CD1c-positive myeloid dendritic cell (primary cell): ENCODE measurements around the gene TTLL13.

Source experiments
- DNase-seq: peaks from one replicate; pipeline ENCODE4 v3.0.0-alpha.2; 2016; ENCODE audit errors: extremely low spot score

TTLL13 gene

GRCh38 chr15:90214553-90215196, 34.7 kb upstream of the TTLL13 start:
- DNase-seq: peak; percentile 69

- DNase-seq: no peak
Observed at GRCh38 chr15:90217671-90218394, 31.5 kb upstream of the TTLL13 start.

- peak; percentile 47 for DNase-seq
Observed at GRCh38 chr15:90219421-90220141, 29.8 kb upstream of the TTLL13 start.

GRCh38 chr15:90221246-90221900, 28.0 kb upstream of the TTLL13 start:
- DNase-seq: peak; percentile 58

GRCh38 chr15:90222547-90222946, 26.8 kb upstream of the TTLL13 start:
- no peak for DNase-seq

GRCh38 chr15:90223441-90224165, 25.8 kb upstream of the TTLL13 start:
- DNase-seq: no peak

- no peak for DNase-seq
Observed at GRCh38 chr15:90225047-90225446, 24.3 kb upstream of the TTLL13 start.

GRCh38 chr15:90225504-90226234, 23.7 kb upstream of the TTLL13 start:
- DNase-seq: no peak

GRCh38 chr15:90227336-90227735, 22.0 kb upstream of the TTLL13 start:
- DNase-seq: no peak

- DNase-seq: no peak
Observed at GRCh38 chr15:90227816-90228772, 21.3 kb upstream of the TTLL13 start.

- DNase-seq: no peak
Observed at GRCh38 chr15:90228960-90229359, 20.4 kb upstream of the TTLL13 start.

- DNase-seq: peak; percentile 11
Observed at GRCh38 chr15:90230071-90230494, 19.3 kb upstream of the TTLL13 start.

- no peak for DNase-seq
Observed at GRCh38 chr15:90230610-90231009, 18.7 kb upstream of the TTLL13 start.

GRCh38 chr15:90231028-90232017, 18.0 kb upstream of the TTLL13 start:
- DNase-seq: peak; percentile 96

- no peak for DNase-seq
Observed at GRCh38 chr15:90232196-90232595, 17.2 kb upstream of the TTLL13 start.

- DNase-seq: no peak
Observed at GRCh38 chr15:90232941-90233386, 16.4 kb upstream of the TTLL13 start.

- DNase-seq: peak; percentile 79
Observed at GRCh38 chr15:90233387-90234095, 15.8 kb upstream of the TTLL13 start, which contains the start of gene CIB1. Gene CIB1, minus strand, starts transcription at chr15:90233941. Its CDS starts 56 bp downstream, at chr15:90233885.
